CD4-positive, alpha-beta memory T cell (primary cell): ENCODE measurements around the gene MAGEA11. TPM values are rescaled to one million over a fixed set of nuclear protein-coding genes. Genes with fewer than 3 reads are reported as not detected.
"Not testable (repeated sequence)": the region's sequence is repeated elsewhere in the genome, so short reads cannot be mapped to it uniquely, and the experiment has no call there.

ENCODE experiments used
- CTCF ChIA-PET: fragments of 350-600 bp; sonication (Branson Sonifier 250); formaldehyde crosslinking; loops from one replicate; lab custom pipeline; 2021; ENCODE audit warnings: inconsistent platforms; ENCODE audit not compliant: partially characterized antibody; lab: Charles Lee
- POLR2A ChIA-PET: fragments of 350-600 bp; sonication (Branson Sonifier 250); formaldehyde crosslinking; loops from one replicate; lab custom pipeline; 2021; ENCODE audit not compliant: partially characterized antibody; lab: Charles Lee
- DNase-seq, 5 donors: peaks; one replicate each; pipeline versions ENCODE4 v3.0.0 to v3.0.0-alpha.2; 2020 to 2022; ENCODE audit warnings: mixed read lengths in 1 of 5
- H3K27ac ChIP-seq: one replicate; pipeline ENCODE4 v1.7.0; 2013; ENCODE audit warnings: low read depth, low read length
- H3K27me3 ChIP-seq: 2 replicates; pipeline ENCODE4 v1.7.0; 2013; ENCODE audit warnings: mild to moderate bottlenecking, low read length, moderate library complexity; ENCODE audit not compliant: insufficient read depth
- H3K36me3 ChIP-seq: 2 replicates; pipeline ENCODE4 v1.7.0; 2013; ENCODE audit warnings: mild to moderate bottlenecking, low read length, moderate library complexity; ENCODE audit not compliant: insufficient read depth
- H3K4me1 ChIP-seq: 2 replicates; pipeline ENCODE4 v1.7.0; 2013; ENCODE audit warnings: mild to moderate bottlenecking, low read length, moderate library complexity; ENCODE audit not compliant: insufficient read depth
- H3K4me3 ChIP-seq, 2 donors: one replicate each; pipeline ENCODE4 v1.7.0; 2013; ENCODE audit warnings: low read length in 2 of 2, mild to moderate bottlenecking in 1 of 2
- H3K9me3 ChIP-seq, 2 donors: one replicate each; pipeline ENCODE4 v1.7.0; 2013; ENCODE audit warnings: low read length in 2 of 2, control low read depth in 1 of 2; ENCODE audit not compliant: control insufficient read depth in 1 of 2
- H3K27ac Mint-ChIP-seq, 7 donors: one replicate each; pipeline ENCODE4 v1.8.0; 2020 to 2021; ENCODE audit warnings: mixed read lengths in 7 of 7, mild to moderate bottlenecking in 6 of 7, inconsistent platforms in 3 of 7, moderate library complexity in 3 of 7
- H3K27me3 Mint-ChIP-seq, 2 donors: one replicate each; pipeline ENCODE4 v1.8.0; 2020 to 2021; ENCODE audit warnings: mixed read lengths in 2 of 2
- H3K36me3 Mint-ChIP-seq, 2 donors: one replicate each; pipeline ENCODE4 v1.8.0; 2020 to 2021; ENCODE audit warnings: mixed read lengths in 2 of 2, inconsistent platforms in 1 of 2, mild to moderate bottlenecking in 1 of 2
- H3K4me1 Mint-ChIP-seq, 4 donors: one replicate each; pipeline ENCODE4 v1.8.0; 2020 to 2021; ENCODE audit warnings: mixed read lengths in 4 of 4, mild to moderate bottlenecking in 1 of 4
- H3K4me3 Mint-ChIP-seq, 8 donors: one replicate each; pipeline ENCODE4 v1.8.0; 2020 to 2021; ENCODE audit warnings: mixed read lengths in 8 of 8, mild to moderate bottlenecking in 7 of 8, moderate library complexity in 6 of 8, inconsistent platforms in 3 of 8
- H3K9me3 Mint-ChIP-seq, 8 donors: one replicate each; pipeline ENCODE4 v1.8.0; 2020 to 2021; ENCODE audit warnings: mixed read lengths in 8 of 8, mild to moderate bottlenecking in 5 of 8, inconsistent platforms in 3 of 8, moderate library complexity in 1 of 8
- intact Hi-C: fragments of 100-400 bp; cut with micrococcal nuclease; formaldehyde crosslinking; loops from one replicate; pipeline ENCODE4 v1.15.1; 2023
- polyA plus RNA-seq, 2 donors: library from polyadenylated mRNA; unstranded; fragments of 300-500 nt; fragmentation: Illumina TruSeq; gene quantifications; one replicate each; pipeline ENCODE4 v1.2.3, GENCODE V29; 2021
- total RNA-seq, 2 experiments: library from RNA; stranded (reverse); gene quantifications; one replicate each; pipeline ENCODE4 v1.2.3, GENCODE V29; 2021

The MAGEA11 gene, protein sequence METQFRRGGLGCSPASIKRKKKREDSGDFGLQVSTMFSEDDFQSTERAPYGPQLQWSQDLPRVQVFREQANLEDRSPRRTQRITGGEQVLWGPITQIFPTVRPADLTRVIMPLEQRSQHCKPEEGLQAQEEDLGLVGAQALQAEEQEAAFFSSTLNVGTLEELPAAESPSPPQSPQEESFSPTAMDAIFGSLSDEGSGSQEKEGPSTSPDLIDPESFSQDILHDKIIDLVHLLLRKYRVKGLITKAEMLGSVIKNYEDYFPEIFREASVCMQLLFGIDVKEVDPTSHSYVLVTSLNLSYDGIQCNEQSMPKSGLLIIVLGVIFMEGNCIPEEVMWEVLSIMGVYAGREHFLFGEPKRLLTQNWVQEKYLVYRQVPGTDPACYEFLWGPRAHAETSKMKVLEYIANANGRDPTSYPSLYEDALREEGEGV
- total RNA-seq (not detected), polyA plus RNA-seq (not detected)

GRCh38 chrX:149711545-149712236, at the start of gene MAGEA11:
Gene MAGEA11 (plus strand): TSS chrX:149712060. CDS start chrX:149713160, 1,100 bp downstream.
- no peak within 1 kb of the TSS for H3K4me3 Mint-ChIP-seq
- ChIA-PET CTCF (no interaction called here), POLR2A (no interaction called here)
- no peak within 1 kb of the TSS for H3K27ac ChIP-seq
- intact Hi-C loops: no loop called here
- no peak within 1 kb of the TSS for H3K4me3 ChIP-seq
- H3K36me3 Mint-ChIP-seq: no peaks in the 10 kb centered on the region
- no peaks in the 10 kb centered on the region for H3K36me3 ChIP-seq
- H3K4me1 Mint-ChIP-seq: no peaks in the 10 kb centered on the region
- H3K27me3 ChIP-seq: no peaks in the 10 kb centered on the region
- no peaks in the 10 kb centered on the region for H3K4me1 ChIP-seq
- H3K9me3 ChIP-seq: no peaks in the 10 kb centered on the region
- H3K27ac Mint-ChIP-seq: peak within 1 kb of the TSS in 1 of 7 donors; percentile 31
- H3K27me3 Mint-ChIP-seq: no peaks in the 10 kb centered on the region
- H3K9me3 Mint-ChIP-seq: no peaks in the 10 kb centered on the region
- DNase-seq: no peak

DNA sequence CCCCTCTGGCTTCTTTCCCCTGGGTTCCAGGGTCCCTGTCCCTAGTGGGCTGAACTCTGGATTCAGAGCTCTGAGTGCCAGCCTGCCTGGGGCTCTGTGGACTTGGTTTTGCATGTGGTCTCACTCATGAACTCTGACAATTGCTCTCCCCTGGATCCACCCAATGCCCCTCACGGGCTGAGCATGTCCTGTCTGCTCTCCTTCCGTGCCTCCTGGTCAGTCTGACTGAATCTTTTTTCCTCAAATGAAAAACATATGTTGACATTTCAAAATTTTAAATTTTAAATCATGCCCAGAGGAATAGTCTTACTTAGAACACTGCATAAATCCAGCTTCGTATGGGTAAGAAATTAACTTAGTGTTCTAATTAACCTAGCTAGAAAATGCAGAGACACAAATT, 36.8 kb upstream of the MAGEA11 start:
- H3K4me1 ChIP-seq, H3K27me3 Mint-ChIP-seq, H3K4me3 Mint-ChIP-seq, H3K36me3 ChIP-seq, intact Hi-C loops, H3K27ac Mint-ChIP-seq, POLR2A ChIA-PET, H3K9me3 ChIP-seq, H3K27ac ChIP-seq, H3K27me3 ChIP-seq, H3K36me3 Mint-ChIP-seq, CTCF ChIA-PET, H3K4me1 Mint-ChIP-seq, H3K4me3 ChIP-seq, H3K9me3 Mint-ChIP-seq, DNase-seq: not testable (repeated sequence)

DNA sequence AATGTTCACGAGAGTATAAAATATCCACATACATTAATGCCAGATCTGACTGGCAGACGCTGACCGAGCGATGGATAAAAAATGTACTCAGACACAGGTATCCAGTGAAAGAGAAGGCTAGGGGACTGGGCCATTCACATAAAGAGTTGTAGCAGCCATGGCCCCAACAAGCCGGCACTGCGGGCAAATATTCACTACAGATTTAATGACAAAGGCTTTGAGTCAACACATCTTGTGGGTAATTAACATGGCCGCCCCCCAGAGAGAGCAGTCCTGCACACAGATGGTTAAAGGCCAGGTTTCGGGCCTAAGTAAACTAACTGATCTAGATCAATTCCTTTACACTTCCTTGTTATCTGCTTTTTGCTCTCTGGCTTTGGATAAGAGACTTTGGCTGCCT, 36.3 kb upstream of the MAGEA11 start:
- DNase-seq, H3K27ac ChIP-seq, H3K9me3 ChIP-seq, H3K27me3 ChIP-seq, H3K36me3 Mint-ChIP-seq, H3K4me1 Mint-ChIP-seq, POLR2A ChIA-PET, H3K4me3 Mint-ChIP-seq, H3K27ac Mint-ChIP-seq, CTCF ChIA-PET, H3K27me3 Mint-ChIP-seq, H3K4me1 ChIP-seq, H3K36me3 ChIP-seq, intact Hi-C loops, H3K9me3 Mint-ChIP-seq, H3K4me3 ChIP-seq: not testable (repeated sequence)

GRCh38 chrX:149679164-149679678, 32.6 kb upstream of the MAGEA11 start:
- intact Hi-C loops, DNase-seq, H3K36me3 Mint-ChIP-seq, H3K9me3 Mint-ChIP-seq, H3K27me3 Mint-ChIP-seq, H3K4me1 ChIP-seq, H3K36me3 ChIP-seq, POLR2A ChIA-PET, H3K4me3 Mint-ChIP-seq, H3K9me3 ChIP-seq, H3K4me3 ChIP-seq, H3K4me1 Mint-ChIP-seq, H3K27ac Mint-ChIP-seq, CTCF ChIA-PET, H3K27ac ChIP-seq, H3K27me3 ChIP-seq: not testable (repeated sequence)

DNA sequence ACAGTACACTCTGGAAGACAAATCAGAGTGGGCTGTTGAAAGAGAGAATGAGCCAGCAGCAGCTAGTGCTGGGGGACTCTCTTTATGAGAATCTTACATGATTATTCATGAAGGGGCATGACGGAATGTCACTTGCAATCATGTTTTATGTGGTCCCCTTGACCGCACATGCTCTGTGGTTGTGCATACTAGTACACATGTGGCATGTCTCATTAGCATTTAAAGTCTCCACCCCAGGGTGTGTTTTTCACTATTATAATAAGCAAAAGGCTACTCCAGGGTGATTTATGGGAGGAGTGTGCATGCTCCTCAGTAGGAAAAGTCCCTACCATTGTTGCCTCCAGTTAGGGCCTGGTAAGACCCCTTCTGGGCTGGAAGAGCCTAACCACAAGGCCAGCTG, 30.7 kb upstream of the MAGEA11 start:
- no peaks in the 10 kb centered on the region for H3K36me3 Mint-ChIP-seq
- Histone ChIP-seq H3K27ac (no peak overlapping the region), H3K4me3 (no peak overlapping the region), H3K4me1 (no peaks in the 10 kb centered on the region), H3K27me3 (no peaks in the 10 kb centered on the region), H3K36me3 (no peaks in the 10 kb centered on the region), H3K9me3 (no peaks in the 10 kb centered on the region)
- intact Hi-C loops: no loop called here
- H3K27me3 Mint-ChIP-seq: no peaks in the 10 kb centered on the region
- H3K4me1 Mint-ChIP-seq: no peaks in the 10 kb centered on the region
- no peaks in the 10 kb centered on the region for H3K9me3 Mint-ChIP-seq
- H3K4me3 Mint-ChIP-seq: no peak overlapping the region
- no peak overlapping the region for H3K27ac Mint-ChIP-seq
- ChIA-PET CTCF (no interaction called here), POLR2A (no interaction called here)
- no peak for DNase-seq

- Mint-ChIP-seq H3K27me3 (no peaks in the 10 kb centered on the region), H3K4me3 (no peak overlapping the region), H3K27ac (no peak overlapping the region), H3K36me3 (no peaks in the 10 kb centered on the region), H3K4me1 (no peaks in the 10 kb centered on the region), H3K9me3 (no peaks in the 10 kb centered on the region)
- POLR2A ChIA-PET: no interaction called here
- Histone ChIP-seq H3K27me3 (no peaks in the 10 kb centered on the region), H3K36me3 (no peaks in the 10 kb centered on the region), H3K4me1 (no peaks in the 10 kb centered on the region), H3K27ac (no peak overlapping the region), H3K4me3 (no peak overlapping the region), H3K9me3 (no peaks in the 10 kb centered on the region)
- DNase-seq: no peak
- intact Hi-C loops: no loop called here
- CTCF ChIA-PET: no interaction called here
These were observed 29.8 kb upstream of the MAGEA11 start for GRCh38 chrX:149682031-149682430.

- Histone ChIP-seq H3K27ac (no peak overlapping the region), H3K27me3 (no peaks in the 10 kb centered on the region), H3K9me3 (no peaks in the 10 kb centered on the region), H3K36me3 (no peaks in the 10 kb centered on the region), H3K4me3 (no peak overlapping the region), H3K4me1 (no peaks in the 10 kb centered on the region)
- POLR2A ChIA-PET: no interaction called here
- Mint-ChIP-seq H3K9me3 (no peaks in the 10 kb centered on the region), H3K27me3 (no peaks in the 10 kb centered on the region), H3K36me3 (no peaks in the 10 kb centered on the region), H3K4me1 (no peaks in the 10 kb centered on the region), H3K27ac (no peak overlapping the region), H3K4me3 (no peak overlapping the region)
- intact Hi-C loops: no loop called here
- DNase-seq: no peak
- CTCF ChIA-PET: no interaction called here
These were observed 28.6 kb upstream of the MAGEA11 start for GRCh38 chrX:149682956-149683947.
